Measurements from ENCODE around the gene KCNIP4.

DNA sequence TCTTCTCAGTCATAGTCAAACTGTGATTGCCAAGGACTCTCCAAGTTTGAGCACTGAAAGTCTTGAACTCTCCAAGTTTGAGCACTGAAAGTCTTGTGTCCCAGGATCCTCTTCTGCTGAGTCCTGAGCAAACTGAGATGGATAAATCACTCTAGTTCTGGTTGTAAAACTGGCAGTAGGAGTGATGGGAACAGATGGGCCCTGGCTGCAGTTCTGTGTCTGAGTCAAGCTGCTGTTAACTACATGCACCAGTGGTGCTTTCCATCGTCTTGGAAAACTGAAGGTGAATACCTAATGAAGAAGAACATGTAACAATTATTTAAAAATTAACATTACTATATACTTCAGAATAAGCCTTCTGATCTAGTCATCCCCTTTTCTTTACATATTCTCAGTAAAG is 27.6 kb upstream of the KCNIP4 start:
- TF ChIP-seq, protein P1, sequence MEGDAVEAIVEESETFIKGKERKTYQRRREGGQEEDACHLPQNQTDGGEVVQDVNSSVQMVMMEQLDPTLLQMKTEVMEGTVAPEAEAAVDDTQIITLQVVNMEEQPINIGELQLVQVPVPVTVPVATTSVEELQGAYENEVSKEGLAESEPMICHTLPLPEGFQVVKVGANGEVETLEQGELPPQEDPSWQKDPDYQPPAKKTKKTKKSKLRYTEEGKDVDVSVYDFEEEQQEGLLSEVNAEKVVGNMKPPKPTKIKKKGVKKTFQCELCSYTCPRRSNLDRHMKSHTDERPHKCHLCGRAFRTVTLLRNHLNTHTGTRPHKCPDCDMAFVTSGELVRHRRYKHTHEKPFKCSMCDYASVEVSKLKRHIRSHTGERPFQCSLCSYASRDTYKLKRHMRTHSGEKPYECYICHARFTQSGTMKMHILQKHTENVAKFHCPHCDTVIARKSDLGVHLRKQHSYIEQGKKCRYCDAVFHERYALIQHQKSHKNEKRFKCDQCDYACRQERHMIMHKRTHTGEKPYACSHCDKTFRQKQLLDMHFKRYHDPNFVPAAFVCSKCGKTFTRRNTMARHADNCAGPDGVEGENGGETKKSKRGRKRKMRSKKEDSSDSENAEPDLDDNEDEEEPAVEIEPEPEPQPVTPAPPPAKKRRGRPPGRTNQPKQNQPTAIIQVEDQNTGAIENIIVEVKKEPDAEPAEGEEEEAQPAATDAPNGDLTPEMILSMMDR (IDR thresholded peaks at IDR 0.05): no peak
- no peak for TF ChIP-seq EZH2 (IDR thresholded peaks at IDR 0.05; ENCODE audit: borderline replicate concordance, insufficient read depth, low read depth, low read length, poor library complexity, severe bottlenecking)
